IPS-15b (cell line): ENCODE measurements around the gene JMJD7.

ENCODE experiments used
- H3K27me3 ChIP-seq: one replicate; pipeline ENCODE4 v1.6.1; 2013; ENCODE audit warnings: low read length; ENCODE audit not compliant: control insufficient read depth, insufficient read depth
- H3K36me3 ChIP-seq: one replicate; pipeline ENCODE4 v1.6.1; 2013; ENCODE audit warnings: low read length; ENCODE audit not compliant: control insufficient read depth, insufficient read depth
- H3K4me1 ChIP-seq: one replicate; pipeline ENCODE4 v1.6.1; 2013; ENCODE audit warnings: mild to moderate bottlenecking, low read length; ENCODE audit not compliant: control insufficient read depth, insufficient read depth
- H3K4me3 ChIP-seq: one replicate; pipeline ENCODE4 v1.5.1; 2013; ENCODE audit warnings: low read depth, low read length
- H3K9ac ChIP-seq: one replicate; pipeline ENCODE4 v1.6.1; 2013; ENCODE audit warnings: low read depth, mild to moderate bottlenecking, low read length
- H3K9me3 ChIP-seq: one replicate; pipeline ENCODE4 v1.6.1; 2013; ENCODE audit warnings: mild to moderate bottlenecking, low read length; ENCODE audit not compliant: control insufficient read depth, insufficient read depth

JMJD7 gene

DNA sequence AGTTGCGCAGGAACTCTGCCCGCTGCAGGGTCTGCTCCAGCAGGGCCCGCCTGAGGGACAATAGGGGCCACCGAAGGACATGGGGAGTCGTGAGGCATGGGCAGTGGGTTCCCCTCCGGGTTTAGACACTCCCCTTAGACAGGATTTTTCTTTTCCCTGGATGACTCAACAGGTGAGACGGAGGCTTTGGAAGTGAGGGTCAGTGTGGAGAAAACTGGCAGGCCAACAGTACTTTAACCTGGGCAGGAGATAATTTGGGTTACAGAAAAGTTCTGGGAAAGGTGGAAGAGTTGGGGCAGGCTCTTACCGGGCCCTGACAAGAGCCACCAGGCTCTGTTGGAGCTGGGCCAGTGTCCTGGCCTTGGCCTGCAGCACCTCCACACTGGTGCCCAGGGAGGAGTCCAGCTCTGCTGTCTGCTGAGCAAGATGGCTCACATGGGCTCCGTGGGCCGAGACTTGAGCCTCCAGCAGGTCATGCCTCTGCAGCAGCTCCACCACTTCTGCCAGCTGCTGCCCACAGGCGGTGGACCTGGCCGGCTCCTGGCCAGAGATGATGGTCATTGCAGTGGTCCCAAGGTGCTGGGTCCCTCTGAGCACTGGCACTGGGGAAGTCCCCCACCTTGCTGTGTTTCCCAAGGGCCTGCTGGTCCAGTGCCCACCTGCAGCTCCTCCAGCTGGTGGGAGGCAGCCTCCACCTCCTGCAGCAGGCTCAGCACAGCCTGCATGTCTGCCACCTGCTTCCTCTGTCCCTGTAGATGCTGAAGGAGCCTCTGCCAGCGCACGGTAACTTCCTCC, 55.0 kb downstream of the JMJD7 start:
- H3K36me3 ChIP-seq, result no peaks in the 10 kb centered on the region
- H3K4me3 ChIP-seq, result peak overlapping the region; percentile 37
- H3K9ac ChIP-seq, result no peak overlapping the region
- H3K4me1 ChIP-seq, result no peaks in the 10 kb centered on the region
- no peaks in the 10 kb centered on the region for H3K9me3 ChIP-seq
- peaks cover 28% of the 10 kb centered on the region for H3K27me3 ChIP-seq

DNA sequence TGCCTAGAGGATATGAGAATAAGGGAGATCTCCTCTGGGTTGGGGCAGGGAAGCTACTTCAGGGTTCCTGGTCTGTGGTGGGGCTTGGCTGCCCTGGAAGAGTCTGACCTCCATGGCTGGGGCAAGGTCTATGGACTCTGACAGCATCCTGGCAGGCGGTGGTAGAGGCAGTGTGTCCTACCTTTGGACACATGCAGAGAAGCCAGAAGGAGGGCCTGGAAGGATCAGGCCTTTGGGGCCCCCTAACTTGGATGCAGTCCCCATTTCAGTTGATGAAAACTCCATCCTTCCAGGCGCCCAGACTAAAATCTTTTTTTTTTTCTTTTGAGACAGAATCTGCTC, 55.6 kb downstream of the JMJD7 start:
- Histone ChIP-seq H3K36me3 (no peaks in the 10 kb centered on the region), H3K27me3 (peaks cover 28% of the 10 kb centered on the region), H3K4me3 (no peak overlapping the region)

DNA sequence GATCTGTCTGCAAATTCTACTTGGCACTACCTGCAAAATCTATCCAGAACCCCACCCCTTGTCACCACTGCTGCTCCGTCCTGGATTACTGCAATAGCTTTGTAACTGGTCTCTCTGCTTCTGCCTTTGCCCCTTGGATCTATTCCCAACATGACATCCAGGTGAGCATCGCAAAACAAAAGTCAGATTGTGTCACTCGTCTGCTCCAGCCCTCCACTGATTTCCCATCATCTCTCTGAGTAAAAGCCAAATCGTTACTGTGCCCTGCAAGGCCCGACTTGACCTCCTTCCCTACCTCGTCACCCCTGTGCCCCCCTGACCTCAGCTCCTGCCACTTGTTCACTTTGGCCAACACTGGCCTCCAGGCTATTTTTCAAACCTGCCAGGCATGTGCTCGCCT, 56.6 kb downstream of the JMJD7 start:
- Histone ChIP-seq H3K4me3 (no peak overlapping the region), H3K27me3 (peaks cover 28% of the 10 kb centered on the region), H3K36me3 (no peaks in the 10 kb centered on the region), H3K4me1 (no peaks in the 10 kb centered on the region), H3K9ac (no peak overlapping the region), H3K9me3 (no peaks in the 10 kb centered on the region)

More for the DNA sequence above, 55.6 kb downstream of the JMJD7 start:
- Histone ChIP-seq H3K4me1 (no peaks in the 10 kb centered on the region), H3K9me3 (no peaks in the 10 kb centered on the region), H3K9ac (no peak overlapping the region)

DNA sequence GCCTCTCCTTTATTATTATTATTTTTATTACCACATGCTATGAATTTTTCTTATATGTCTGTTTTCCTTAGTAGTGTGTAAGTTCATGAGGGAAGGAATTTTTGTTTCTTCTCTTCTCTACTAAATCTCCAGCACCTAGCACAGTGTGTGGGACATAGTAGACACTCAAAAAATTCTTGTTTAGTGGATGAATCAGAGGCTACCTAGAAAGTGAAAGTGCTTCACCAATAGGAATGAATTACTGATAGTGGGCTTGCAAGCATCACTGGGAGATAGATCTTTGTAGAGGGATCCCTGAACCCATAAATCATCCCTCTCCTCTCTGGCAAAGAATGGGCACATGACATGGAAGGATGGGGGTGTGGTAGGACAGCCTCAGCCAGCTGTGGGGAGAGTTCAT, 57.4 kb downstream of the JMJD7 start:
- H3K27me3 ChIP-seq, result peaks cover 26% of the 10 kb centered on the region
- no peaks in the 10 kb centered on the region for H3K4me1 ChIP-seq

DNA sequence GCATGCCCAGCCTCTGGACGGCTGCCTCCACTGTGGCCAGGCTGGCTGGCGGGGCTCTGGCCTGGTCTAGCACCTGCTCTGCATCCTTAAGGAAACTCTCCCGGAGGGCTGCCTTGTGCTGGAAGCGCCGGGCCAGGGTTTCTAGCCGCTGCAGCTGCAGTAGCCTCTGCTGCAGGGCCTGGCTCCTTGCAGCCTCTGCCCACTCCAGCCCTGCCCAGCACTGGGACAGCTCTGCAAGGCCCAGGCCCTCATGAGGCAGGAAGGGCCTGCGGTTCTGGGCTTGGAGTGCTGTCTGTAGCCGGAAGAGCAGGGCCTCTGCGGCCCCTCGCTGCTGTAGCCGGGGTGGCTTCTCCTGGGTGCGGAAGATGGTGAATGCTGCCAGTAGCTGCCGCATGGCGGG, 57.9 kb downstream of the JMJD7 start:
- Histone ChIP-seq H3K9me3 (no peaks in the 10 kb centered on the region), H3K27me3 (peaks cover 22% of the 10 kb centered on the region), H3K36me3 (no peaks in the 10 kb centered on the region), H3K9ac (no peak overlapping the region), H3K4me1 (no peaks in the 10 kb centered on the region), H3K4me3 (no peak overlapping the region)

More for the DNA sequence above, 57.4 kb downstream of the JMJD7 start:
- no peaks in the 10 kb centered on the region for H3K36me3 ChIP-seq
- H3K4me3 ChIP-seq, result no peak overlapping the region
- no peaks in the 10 kb centered on the region for H3K9me3 ChIP-seq
- no peak overlapping the region for H3K9ac ChIP-seq

DNA sequence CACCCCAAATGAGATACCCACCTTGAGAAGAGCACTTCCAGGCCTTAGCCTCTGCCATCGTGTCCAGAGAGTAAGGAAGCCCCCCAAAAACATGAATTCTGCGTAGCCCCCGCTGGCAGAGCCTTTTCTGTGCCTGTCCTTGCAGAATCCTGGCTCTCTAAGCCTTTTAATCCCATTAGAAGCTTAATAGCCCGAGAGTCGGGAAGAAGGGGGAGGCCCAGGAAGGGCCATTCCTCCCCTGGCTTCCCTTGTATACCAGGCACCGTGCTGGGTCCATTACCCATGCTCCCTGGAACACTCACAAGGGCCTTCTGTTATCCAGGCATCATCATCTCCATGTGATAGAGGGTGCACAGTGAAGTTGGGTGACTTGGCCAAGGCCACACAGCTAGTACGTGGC, 58.8 kb downstream of the JMJD7 start:
- H3K36me3 ChIP-seq, result no peaks in the 10 kb centered on the region
- H3K9me3 ChIP-seq, result no peaks in the 10 kb centered on the region
- H3K9ac ChIP-seq, result no peak overlapping the region
- H3K27me3 ChIP-seq, result peaks cover 13% of the 10 kb centered on the region
- no peak overlapping the region for H3K4me3 ChIP-seq
- no peaks in the 10 kb centered on the region for H3K4me1 ChIP-seq

DNA sequence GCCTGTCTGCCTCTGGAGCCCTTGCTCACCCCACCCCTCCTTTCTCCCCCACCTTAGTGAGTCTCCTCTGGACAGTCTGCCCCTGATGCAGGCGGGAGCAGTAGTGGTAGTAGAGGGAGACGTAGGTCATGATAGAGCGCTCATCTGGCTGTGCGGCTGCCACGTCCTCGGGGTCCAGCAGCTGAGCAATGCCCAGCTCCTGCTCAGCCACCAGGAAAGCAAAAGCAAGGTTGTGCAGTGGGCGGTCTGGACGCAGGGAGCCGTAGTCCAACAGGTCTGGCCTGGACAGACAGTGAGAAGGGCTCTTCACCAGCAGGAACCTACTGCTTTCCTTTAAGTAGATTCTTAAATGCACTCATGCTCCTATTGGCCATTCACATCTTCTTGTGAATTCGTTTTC, 59.3 kb downstream of the JMJD7 start:
- Histone ChIP-seq H3K9ac (no peak overlapping the region), H3K4me1 (no peaks in the 10 kb centered on the region), H3K36me3 (no peaks in the 10 kb centered on the region), H3K27me3 (peaks cover 11% of the 10 kb centered on the region), H3K9me3 (no peaks in the 10 kb centered on the region), H3K4me3 (no peak overlapping the region)
